Neural progenitor cell (in vitro differentiated cells): ENCODE results near the gene ART3. TPM values are rescaled to one million over a fixed set of nuclear protein-coding genes. Genes with fewer than 3 reads are reported as not detected.

ENCODE experiments used
- DNase-seq: peaks from one replicate; pipeline ENCODE4 v3.0.0-alpha.2; 2016; ENCODE audit warnings: low spot score
- H2AFZ ChIP-seq: fragments of 200-600 bp; sonication (generic); replicated peaks from 2 replicates; pipeline ENCODE4 v1.6.1; 2016; ENCODE audit warnings: antibody characterized with exemption
- H3F3A ChIP-seq: fragments of 200-600 bp; sonication (generic); 2 replicates; pipeline ENCODE4 v1.6.1; 2016; ENCODE audit warnings: antibody characterized with exemption, low read depth
- H3K27ac ChIP-seq: fragments of 200-600 bp; sonication (generic); 2 replicates; pipeline ENCODE4 v1.5.1; 2016; ENCODE audit warnings: mild to moderate bottlenecking
- H3K27me3 ChIP-seq: fragments of 200-600 bp; sonication (generic); 2 replicates; pipeline ENCODE4 v1.6.1; 2016; ENCODE audit warnings: mild to moderate bottlenecking, moderate library complexity
- H3K36me3 ChIP-seq: fragments of 200-600 bp; sonication (generic); 2 replicates; pipeline ENCODE4 v1.5.1; 2016
- H3K4me1 ChIP-seq: fragments of 200-600 bp; sonication (generic); 2 replicates; pipeline ENCODE4 v1.6.1; 2016; ENCODE audit warnings: mixed run types
- H3K4me2 ChIP-seq: fragments of 200-600 bp; sonication (generic); 2 replicates; pipeline ENCODE4 v1.6.1; 2016
- H3K4me3 ChIP-seq: fragments of 200-600 bp; sonication (generic); 2 replicates; pipeline ENCODE4 v1.5.1; 2016
- H3K79me2 ChIP-seq: fragments of 200-600 bp; sonication (generic); 2 replicates; pipeline ENCODE4 v1.6.1; 2016; ENCODE audit warnings: low read depth
- H3K9ac ChIP-seq: fragments of 200-600 bp; sonication (generic); 2 replicates; pipeline ENCODE4 v1.6.1; 2016
- H3K9me3 ChIP-seq: fragments of 200-600 bp; sonication (generic); 2 replicates; pipeline ENCODE4 v1.5.1; 2016; ENCODE audit warnings: low read depth
- H4K20me1 ChIP-seq: fragments of 200-600 bp; sonication (generic); 2 replicates; pipeline ENCODE4 v1.6.1; 2016; ENCODE audit warnings: low read depth
- H3K27ac Mint-ChIP-seq: 3 replicates; pipeline ENCODE4 v1.8.0; 2021; ENCODE audit warnings: mixed read lengths
- H3K27me3 Mint-ChIP-seq: 2 replicates; pipeline ENCODE4 v1.8.0; 2022; ENCODE audit warnings: low read depth, mild to moderate bottlenecking, inconsistent platforms, moderate library complexity, mixed read lengths; ENCODE audit not compliant: insufficient read depth
- H3K36me3 Mint-ChIP-seq: 3 replicates; pipeline ENCODE4 v1.8.0; 2021; ENCODE audit warnings: mixed read lengths
- H3K4me1 Mint-ChIP-seq: 3 replicates; pipeline ENCODE4 v1.8.0; 2021; ENCODE audit warnings: mixed read lengths
- H3K4me3 Mint-ChIP-seq: 3 replicates; pipeline ENCODE4 v1.8.0; 2021; ENCODE audit warnings: mild to moderate bottlenecking, moderate library complexity, mixed read lengths
- H3K9me3 Mint-ChIP-seq: 3 replicates; pipeline ENCODE4 v1.8.0; 2020; ENCODE audit warnings: mixed read lengths
- CTCF ChIP-seq: fragments of 200-600 bp; sonication (generic); IDR thresholded peaks from 2 replicates; pipeline ENCODE4 v1.5.1; 2017; ENCODE audit warnings: antibody characterized with exemption, mild to moderate bottlenecking
- EZH2 ChIP-seq: fragments of 200-600 bp; sonication (generic); IDR thresholded peaks from 2 replicates; pipeline ENCODE4 v1.6.1; 2017; ENCODE audit warnings: antibody characterized with exemption, mild to moderate bottlenecking, moderate library complexity
- EZH2phosphoT487 ChIP-seq: fragments of 200-600 bp; sonication (generic); IDR thresholded peaks from 2 replicates; pipeline ENCODE4 v1.6.1; 2017; ENCODE audit warnings: antibody characterized with exemption
- total RNA-seq: library from RNA; depleted of rRNA; stranded (reverse); fragments of >200 nt; gene quantifications from 2 replicates; pipeline ENCODE4 v1.2.3, GENCODE V29; 2015; ENCODE audit warnings: low replicate concordance

The ART3 gene
- total RNA-seq, 1 donor from 2014 or later = not detected

DNA sequence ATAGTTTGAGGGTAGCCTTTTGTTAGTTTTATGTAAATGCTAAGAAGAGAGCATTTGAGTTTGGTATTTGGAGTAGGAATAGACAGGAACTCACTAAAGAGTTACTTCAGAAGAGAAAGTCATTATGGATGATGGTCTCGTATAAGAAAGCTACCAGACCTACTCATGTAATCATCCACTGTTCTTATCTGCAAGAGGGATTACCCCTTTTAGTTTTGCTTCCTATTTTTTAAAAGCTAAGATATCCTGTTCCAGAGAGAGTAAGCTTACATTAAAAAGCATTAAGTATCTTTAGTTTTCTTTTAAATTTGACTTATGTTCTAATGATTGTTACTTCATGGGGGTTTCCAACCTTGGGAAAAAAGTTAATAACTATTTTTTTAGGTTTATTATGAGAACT lies 12.5 kb upstream of the ART3 start:
- Histone ChIP-seq H3K4me3 (no peak overlapping the region), H2AFZ (peak overlapping the region; percentile 52), H3K4me1 (peaks cover 7% of the 10 kb centered on the region), H3K36me3 (no peaks in the 10 kb centered on the region), H4K20me1 (no peaks in the 10 kb centered on the region), H3K27me3 (no peaks in the 10 kb centered on the region), H3K79me2 (no peaks in the 10 kb centered on the region), H3K9me3 (no peaks in the 10 kb centered on the region), H3F3A (no peaks in the 10 kb centered on the region), H3K27ac (no peak overlapping the region), H3K4me2 (no peak overlapping the region), H3K9ac (no peak overlapping the region)
- DNase-seq = no peak
- Mint-ChIP-seq H3K4me1 (no peaks in the 10 kb centered on the region), H3K27ac (no peak overlapping the region), H3K36me3 (no peaks in the 10 kb centered on the region), H3K9me3 (no peaks in the 10 kb centered on the region), H3K27me3 (no peaks in the 10 kb centered on the region), H3K4me3 (no peak overlapping the region)
- TF ChIP-seq CTCF (no peak), EZH2 (no peak), EZH2phosphoT487 (no peak)

DNA sequence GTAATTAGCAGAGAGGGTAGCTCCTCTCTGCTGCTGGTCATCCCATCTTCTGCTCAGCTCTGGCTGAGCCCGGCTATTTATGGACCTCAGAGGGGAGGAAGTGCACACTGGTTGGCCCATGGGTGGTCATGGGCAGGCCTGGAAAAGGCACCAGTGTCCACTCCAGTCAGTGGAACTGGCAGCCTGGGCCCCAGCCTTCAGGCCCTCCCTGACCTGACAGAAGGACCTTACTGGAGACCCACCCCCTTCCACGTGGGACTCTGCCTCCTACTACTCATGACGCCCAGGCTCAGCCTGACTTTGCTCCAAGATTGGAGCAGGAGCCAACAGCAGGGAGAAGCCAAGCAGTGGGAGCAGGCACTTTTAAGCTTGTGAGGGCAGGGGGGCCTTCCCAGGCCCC lies 8.0 kb upstream of the ART3 start:
- H3K4me3 ChIP-seq = no peak overlapping the region
- no peaks in the 10 kb centered on the region for H3K36me3 ChIP-seq
- no peaks in the 10 kb centered on the region for H3K79me2 ChIP-seq
- H3K9ac ChIP-seq = no peak overlapping the region
- Mint-ChIP-seq H3K4me3 (no peak overlapping the region), H3K4me1 (no peaks in the 10 kb centered on the region), H3K27ac (no peak overlapping the region), H3K27me3 (no peaks in the 10 kb centered on the region), H3K9me3 (no peaks in the 10 kb centered on the region), H3K36me3 (no peaks in the 10 kb centered on the region)
- TF ChIP-seq EZH2phosphoT487 = no peak
- TF ChIP-seq EZH2 = no peak
- TF ChIP-seq CTCF = no peak
- H3F3A ChIP-seq = no peaks in the 10 kb centered on the region
- no peak overlapping the region for H3K4me2 ChIP-seq
- H3K27me3 ChIP-seq = no peaks in the 10 kb centered on the region
- DNase-seq = no peak
- no peak overlapping the region for H2AFZ ChIP-seq
- H3K9me3 ChIP-seq = no peaks in the 10 kb centered on the region
- H3K4me1 ChIP-seq = no peaks in the 10 kb centered on the region
- H4K20me1 ChIP-seq = no peaks in the 10 kb centered on the region
- H3K27ac ChIP-seq = no peak overlapping the region

DNA sequence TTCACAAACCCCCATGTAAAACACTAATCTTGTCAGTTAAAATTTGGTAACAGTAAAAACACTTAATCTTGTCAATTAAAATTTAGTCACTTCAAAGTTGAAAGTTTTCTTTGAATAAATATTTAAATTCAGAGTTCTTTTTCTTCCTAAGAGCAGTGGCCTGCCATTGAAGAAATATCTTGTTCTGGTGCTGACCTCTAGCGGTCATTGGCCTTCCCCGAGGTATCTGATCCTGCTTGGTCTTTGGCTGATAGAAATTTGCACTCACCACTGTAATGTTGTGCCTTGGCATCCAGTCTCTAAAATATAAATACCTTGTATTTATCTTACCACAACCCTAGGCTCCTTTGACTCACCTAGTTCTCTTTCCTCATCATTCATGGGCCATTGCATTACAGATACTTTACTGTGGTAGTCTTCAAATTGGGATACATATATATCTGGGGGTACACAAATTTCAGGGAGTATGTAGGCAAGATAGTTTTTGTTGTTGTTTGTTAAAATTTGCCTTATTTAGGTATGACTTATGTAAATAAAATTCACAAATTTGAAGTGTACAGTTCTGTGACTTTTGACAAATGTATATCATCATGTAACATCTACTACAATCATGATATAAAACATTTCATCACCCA lies 6.7 kb upstream of the ART3 start:
- H3K36me3 Mint-ChIP-seq = no peaks in the 10 kb centered on the region
- no peaks in the 10 kb centered on the region for H3K79me2 ChIP-seq
- peak; percentile 81 for DNase-seq
- no peaks in the 10 kb centered on the region for H3K9me3 Mint-ChIP-seq
- H3K4me2 ChIP-seq = no peak overlapping the region
- H3K36me3 ChIP-seq = no peaks in the 10 kb centered on the region
- no peak overlapping the region for H2AFZ ChIP-seq
- H3K4me3 ChIP-seq = no peak overlapping the region
- H3K9ac ChIP-seq = no peak overlapping the region
- no peaks in the 10 kb centered on the region for H3K27me3 Mint-ChIP-seq
- H4K20me1 ChIP-seq = no peaks in the 10 kb centered on the region
- H3K9me3 ChIP-seq = no peaks in the 10 kb centered on the region
- H3K4me1 ChIP-seq = peaks cover 5% of the 10 kb centered on the region
- no peak for TF ChIP-seq EZH2phosphoT487
- peak; percentile 96 for TF ChIP-seq CTCF
- no peak for TF ChIP-seq EZH2
- H3K4me1 Mint-ChIP-seq = no peaks in the 10 kb centered on the region
- no peaks in the 10 kb centered on the region for H3F3A ChIP-seq
- H3K27ac ChIP-seq = no peak overlapping the region
- H3K27ac Mint-ChIP-seq = no peak overlapping the region
- no peak overlapping the region for H3K4me3 Mint-ChIP-seq
- no peaks in the 10 kb centered on the region for H3K27me3 ChIP-seq
